Measurements from ENCODE around the gene HAGH.
"Not testable (repeated sequence)": the region's sequence is repeated elsewhere in the genome, so short reads cannot be mapped to it uniquely, and the experiment has no call there.

The HAGH gene

DNA sequence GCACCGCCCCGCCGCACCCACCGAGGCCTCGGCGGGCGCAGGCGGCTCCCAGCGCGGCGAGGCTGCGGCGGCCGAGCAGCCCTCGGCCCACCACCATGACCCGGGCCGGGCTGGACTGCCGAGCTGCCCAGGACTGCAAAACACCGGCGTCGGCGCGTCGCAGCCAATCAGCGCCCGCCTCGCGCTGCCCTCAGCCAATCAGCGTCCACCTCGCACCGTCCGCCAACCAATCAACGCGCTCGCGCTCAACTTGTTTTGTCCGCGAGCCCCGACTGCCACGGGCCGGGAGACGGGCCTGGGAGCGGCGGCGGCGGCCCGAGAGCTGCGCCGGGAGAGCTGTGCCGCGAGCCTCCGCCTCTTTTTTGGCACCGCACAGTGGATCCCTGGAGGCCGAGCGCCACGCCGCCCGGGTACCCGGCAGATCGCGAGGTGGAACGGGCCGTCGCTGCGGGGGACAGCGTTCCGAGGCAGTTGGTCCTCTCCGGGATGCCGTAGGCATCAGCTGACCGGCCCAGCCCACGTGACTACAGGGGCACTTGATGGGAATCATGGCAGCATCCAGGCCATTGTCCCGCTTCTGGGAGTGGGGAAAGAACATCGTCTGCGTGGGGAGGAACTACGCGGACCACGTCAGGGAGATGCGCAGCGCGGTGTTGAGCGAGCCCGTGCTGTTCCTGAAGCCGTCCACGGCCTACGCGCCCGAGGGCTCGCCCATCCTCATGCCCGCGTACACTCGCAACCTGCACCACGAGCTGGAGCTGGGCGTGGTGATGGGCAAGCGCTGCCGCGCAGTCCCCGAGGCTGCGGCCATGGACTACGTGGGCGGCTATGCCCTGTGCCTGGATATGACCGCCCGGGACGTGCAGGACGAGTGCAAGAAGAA is at the start of gene HAGH, which contains the start of gene FAHD1:
TSS of gene HAGH (minus strand) at position 135 of the 883 bp plus-strand sequence. CDS start at position 97, 38 bp downstream.
TSS of gene FAHD1 (plus strand) at position 516 of the 883 bp plus-strand sequence. CDS start at position 549, 33 bp downstream.
- Mint-ChIP-seq H3K36me3 (no peaks in the 10 kb centered on the region), H3K4me3 (peak within 1 kb of the TSS; percentile 91), H3K27ac (peak within 1 kb of the TSS; percentile 92), H3K9me3 (no peaks in the 10 kb centered on the region), H3K27me3 (no peaks in the 10 kb centered on the region), H3K4me1 (peaks cover 47% of the 10 kb centered on the region)

DNA sequence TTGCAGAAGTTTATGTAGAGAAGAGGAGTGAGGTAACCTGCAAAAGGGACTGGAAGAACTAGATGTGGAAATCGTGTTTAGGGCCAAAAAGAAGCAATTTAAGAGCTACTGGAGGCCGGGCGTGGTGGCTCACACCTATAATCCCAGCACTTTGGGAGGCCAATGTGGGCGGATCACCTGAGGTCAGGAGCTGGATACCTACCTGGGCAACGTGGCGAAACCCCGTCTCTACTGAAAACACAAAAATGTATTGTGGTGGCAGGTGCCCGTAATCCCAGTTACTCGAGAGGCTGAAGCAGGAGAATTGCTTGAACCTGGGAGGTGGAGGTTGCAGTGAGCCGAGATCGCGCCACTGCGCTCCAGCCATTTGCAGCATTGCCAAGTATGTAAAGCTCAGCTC is 49.4 kb upstream of the HAGH start:
- not testable (repeated sequence) for H3K9me3 Mint-ChIP-seq, H3K4me3 Mint-ChIP-seq, H3K27ac Mint-ChIP-seq, H3K4me1 Mint-ChIP-seq, H3K36me3 Mint-ChIP-seq
- peaks cover 16% of the 10 kb centered on the region for H3K27me3 Mint-ChIP-seq

DNA sequence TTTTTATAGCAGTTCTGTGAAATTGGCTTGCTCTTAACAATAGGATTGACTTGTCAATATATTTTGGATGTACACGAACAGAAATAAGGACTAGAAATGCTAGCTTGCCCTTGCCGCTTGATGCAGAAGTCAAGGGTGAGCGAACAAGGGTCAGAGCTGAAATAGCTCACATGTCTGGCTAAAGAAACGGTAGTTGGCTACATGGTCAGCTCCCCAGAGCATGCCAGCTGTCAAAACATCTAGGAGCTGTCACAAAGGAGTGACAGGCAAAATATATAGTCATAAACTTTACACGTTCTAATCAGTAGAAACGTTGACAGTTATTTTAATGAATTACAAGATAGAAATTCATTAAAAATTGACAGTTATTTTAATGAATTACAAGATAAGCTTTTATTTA is 48.2 kb upstream of the HAGH start:
- Mint-ChIP-seq H3K27ac (no peak overlapping the region), H3K9me3 (no peaks in the 10 kb centered on the region), H3K27me3 (peaks cover 16% of the 10 kb centered on the region), H3K4me3 (no peak overlapping the region), H3K36me3 (peaks cover 2% of the 10 kb centered on the region), H3K4me1 (peaks cover 5% of the 10 kb centered on the region)

DNA sequence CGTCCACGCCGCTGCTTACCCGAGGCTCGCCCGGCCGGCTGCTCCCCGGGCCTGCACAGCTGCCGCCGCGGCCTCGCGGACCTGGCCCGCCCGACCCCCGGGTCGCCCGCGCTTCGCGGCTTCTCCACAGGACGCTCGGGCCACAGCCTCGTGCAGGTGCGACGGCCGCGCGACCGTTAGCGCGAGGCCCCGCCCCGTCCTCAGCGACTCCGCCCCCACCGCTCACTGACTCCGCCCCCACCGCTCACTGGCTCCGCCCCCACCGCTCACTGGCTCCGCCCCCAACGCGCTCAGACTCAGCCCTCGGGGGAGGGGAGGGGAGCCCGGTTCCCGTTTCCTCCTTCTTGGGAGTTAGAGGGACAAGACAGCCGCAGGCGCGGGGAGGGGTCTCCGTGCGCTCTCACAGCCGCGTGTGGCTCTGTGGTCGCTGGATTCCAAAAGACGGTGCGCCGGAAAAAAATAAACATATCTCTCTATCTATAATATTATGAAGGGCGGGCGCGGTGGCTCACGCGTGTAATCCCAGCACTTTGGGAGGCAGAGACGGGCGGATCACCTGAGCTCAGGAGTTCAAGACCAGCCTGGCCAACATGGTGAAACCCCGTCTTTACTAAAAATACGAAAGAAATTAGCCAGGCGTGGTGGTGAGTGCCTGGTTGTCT is 45.5 kb upstream of the HAGH start, which contains the start of gene MEIOB:
TSS of gene MEIOB (minus strand) at position 191 of the 662 bp plus-strand sequence. CDS start 3,989 bp downstream, outside the sequence.
- Mint-ChIP-seq H3K4me1 (peaks cover 5% of the 10 kb centered on the region), H3K9me3 (no peaks in the 10 kb centered on the region), H3K27me3 (peaks cover 12% of the 10 kb centered on the region), H3K4me3 (peak within 1 kb of the TSS; percentile 69), H3K36me3 (peaks cover 2% of the 10 kb centered on the region), H3K27ac (no peak within 1 kb of the TSS)

DNA sequence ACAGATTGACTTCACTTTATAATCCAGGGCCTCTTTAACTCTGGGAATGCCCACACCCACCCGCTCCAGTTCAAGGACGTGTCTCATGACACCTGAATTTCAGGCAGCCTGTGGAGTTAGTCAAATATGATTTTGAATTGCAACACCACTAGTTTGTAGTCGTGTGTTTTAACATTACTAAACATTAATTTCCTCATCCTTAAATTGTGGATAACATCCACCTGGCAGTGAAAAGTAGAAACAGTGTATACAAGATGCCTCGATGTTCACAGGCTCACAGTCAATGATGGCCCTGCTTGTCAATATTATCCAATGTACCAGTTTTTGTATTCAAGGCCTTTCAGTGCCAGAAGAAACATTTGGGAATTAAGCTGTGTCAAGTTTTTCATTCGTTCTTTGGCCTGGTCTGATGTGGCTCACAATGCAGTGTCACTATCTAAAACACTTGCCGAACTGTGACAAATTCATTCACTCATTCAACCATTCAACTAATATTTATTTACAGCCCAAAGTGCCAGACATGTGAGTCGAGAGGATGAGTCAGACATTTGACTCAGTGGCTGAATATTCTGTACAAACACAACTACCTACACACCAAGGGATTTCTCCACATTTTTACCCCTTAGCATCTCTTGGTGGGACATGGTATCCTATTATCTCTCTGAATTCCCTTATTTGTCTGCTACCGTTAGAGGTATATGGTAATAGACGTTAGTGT is 43.9 kb upstream of the HAGH start:
- Mint-ChIP-seq H3K4me3 (no peak overlapping the region), H3K9me3 (no peaks in the 10 kb centered on the region), H3K4me1 (peaks cover 5% of the 10 kb centered on the region), H3K27ac (no peak overlapping the region), H3K36me3 (peaks cover 2% of the 10 kb centered on the region), H3K27me3 (peaks cover 10% of the 10 kb centered on the region)

DNA sequence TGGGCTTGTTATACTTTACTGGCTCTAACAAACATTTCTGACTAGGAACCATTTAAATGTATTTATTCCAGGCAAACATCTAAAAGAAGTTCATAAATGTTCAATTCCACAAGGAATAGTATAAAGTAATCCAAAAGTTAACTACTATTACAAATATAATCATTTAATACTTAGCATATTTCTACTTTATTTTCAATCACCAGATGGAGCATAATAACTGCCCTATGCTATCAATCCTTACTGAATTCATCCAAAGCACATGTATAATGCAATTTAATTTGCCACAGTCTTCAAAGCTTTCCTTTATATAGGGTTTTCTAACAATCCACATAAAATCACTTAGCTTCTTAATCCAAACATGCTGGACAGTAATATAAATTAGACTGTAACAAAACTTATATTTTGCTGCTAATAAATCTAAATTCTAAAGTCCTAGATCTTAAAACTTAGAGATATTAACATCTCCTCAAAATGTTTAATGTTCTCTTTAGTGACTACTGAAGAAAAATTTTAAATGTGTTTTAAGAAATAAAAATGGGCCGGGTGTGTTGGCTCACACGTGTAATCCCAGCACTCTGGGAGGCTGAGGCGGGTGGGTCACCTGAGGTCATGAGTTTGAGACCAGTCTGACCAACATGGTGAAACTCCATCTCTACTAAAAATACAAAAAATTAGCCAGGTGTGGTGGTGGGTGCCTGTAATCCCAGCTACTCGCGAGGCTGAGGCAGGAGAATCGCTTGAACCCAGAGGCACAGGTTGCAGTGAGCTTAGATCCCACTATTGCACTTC is 39.5 kb upstream of the HAGH start:
- no peaks in the 10 kb centered on the region for H3K27me3 Mint-ChIP-seq
- H3K36me3 Mint-ChIP-seq, result no peaks in the 10 kb centered on the region
- H3K4me3 Mint-ChIP-seq, result no peak overlapping the region
- H3K4me1 Mint-ChIP-seq, result no peaks in the 10 kb centered on the region
- no peaks in the 10 kb centered on the region for H3K9me3 Mint-ChIP-seq
- no peak overlapping the region for H3K27ac Mint-ChIP-seq

DNA sequence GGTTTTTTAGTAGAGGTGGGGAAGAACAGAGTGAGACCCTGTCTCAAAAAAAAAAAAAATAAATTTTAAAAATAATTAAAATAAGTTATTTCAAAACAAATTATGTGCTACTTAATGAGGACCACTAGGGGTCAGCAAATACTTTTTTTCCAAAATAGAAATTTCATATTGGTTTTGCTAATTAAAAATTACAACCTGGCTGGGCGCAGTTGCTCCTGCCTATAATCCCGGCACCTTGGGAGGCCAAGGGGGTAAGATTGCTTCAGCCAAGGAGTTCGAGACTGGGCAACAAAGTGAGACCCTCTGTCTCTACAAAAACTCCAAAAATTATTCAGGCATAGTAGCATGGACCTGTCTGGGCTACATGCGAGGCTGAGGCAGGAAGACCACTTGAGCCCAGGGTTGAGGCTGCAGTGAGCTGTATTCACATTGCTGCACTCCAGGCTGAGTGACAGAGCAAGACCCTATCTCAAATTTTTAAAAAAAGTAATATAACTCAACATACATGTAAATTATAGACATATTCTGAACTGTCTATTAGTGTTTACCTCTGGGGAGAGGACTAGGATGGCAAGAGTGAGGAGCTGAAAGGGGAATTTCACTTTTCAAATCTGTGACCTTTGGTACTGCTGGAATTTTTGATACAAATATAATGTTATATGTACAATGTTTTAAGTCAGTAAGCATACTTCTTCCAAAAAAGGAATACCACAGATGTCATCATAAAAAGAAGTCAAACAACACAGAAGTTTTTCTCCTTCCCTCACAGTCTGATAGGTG is 37.2 kb upstream of the HAGH start:
- Mint-ChIP-seq H3K4me3 (no peak overlapping the region), H3K36me3 (no peaks in the 10 kb centered on the region), H3K27ac (no peak overlapping the region), H3K27me3 (peaks cover 2% of the 10 kb centered on the region), H3K4me1 (no peaks in the 10 kb centered on the region), H3K9me3 (no peaks in the 10 kb centered on the region)

DNA sequence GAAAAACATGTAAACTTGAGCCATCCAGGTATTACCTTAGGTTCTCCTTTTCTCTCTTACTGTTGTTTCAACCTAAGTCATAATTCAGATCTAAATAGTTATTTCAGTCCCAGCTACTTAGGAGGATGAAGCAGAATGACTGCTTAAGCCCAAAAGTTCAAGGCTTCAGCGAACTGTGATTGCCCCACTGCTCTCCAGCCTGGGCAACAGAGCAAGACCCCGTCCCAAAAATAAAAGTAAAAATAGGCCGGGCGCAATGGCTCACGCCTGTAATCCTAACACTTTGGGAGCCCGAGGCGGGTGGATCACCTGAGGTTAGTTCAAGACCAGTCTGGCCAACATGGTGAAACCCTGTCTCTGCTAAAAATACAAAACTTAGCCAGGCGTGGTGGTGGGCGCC is 35.8 kb upstream of the HAGH start:
- H3K36me3 Mint-ChIP-seq, result no peaks in the 10 kb centered on the region
- peaks cover 2% of the 10 kb centered on the region for H3K27me3 Mint-ChIP-seq
- H3K9me3 Mint-ChIP-seq, result no peaks in the 10 kb centered on the region
- H3K4me3 Mint-ChIP-seq, result no peak overlapping the region
- H3K4me1 Mint-ChIP-seq, result peaks cover 6% of the 10 kb centered on the region
- no peak overlapping the region for H3K27ac Mint-ChIP-seq

DNA sequence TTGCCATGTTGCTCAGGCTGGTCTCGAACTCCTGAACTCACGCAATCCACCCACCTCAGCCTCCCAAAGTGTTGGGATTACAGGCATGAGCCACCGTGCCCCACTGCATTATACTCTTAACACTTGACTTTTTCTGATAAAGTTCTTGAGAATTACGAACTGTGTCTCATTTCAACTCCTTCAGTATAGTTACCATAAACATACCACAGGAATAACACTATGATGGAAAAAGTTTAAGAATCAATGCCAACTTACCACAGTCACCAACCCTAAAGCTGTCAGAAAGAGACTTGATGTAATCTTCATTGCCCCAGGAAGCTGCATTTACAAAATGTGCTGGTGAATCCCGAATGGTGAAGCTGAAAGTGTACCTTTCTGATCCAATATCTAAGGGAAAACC is 35.1 kb upstream of the HAGH start:
- H3K4me1 Mint-ChIP-seq, result peaks cover 11% of the 10 kb centered on the region
- H3K36me3 Mint-ChIP-seq, result no peaks in the 10 kb centered on the region
- no peak overlapping the region for H3K27ac Mint-ChIP-seq
- no peaks in the 10 kb centered on the region for H3K9me3 Mint-ChIP-seq
- no peak overlapping the region for H3K4me3 Mint-ChIP-seq
- H3K27me3 Mint-ChIP-seq, result peaks cover 2% of the 10 kb centered on the region

DNA sequence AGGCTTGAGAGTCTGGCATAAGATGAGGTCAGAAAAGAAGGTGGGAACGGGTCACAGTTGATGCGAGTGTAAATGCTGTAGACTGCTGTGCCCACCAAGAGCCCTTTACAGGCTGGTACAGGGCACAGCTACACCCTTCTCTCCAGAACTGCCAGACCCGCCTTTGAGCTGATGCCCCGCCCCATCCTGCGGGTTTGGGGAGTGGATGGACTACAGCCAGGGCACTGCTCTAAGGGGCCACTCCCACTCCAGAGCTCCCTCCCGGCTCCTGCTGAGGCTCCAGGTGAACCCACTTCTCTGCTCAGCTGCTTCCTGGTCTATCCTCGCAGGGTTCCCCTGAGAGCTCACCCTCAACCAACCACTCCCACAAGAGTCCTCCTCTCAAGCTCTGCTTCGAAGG is 33.0 kb upstream of the HAGH start:
- Mint-ChIP-seq H3K36me3 (no peaks in the 10 kb centered on the region), H3K9me3 (no peaks in the 10 kb centered on the region), H3K27me3 (peaks cover 2% of the 10 kb centered on the region), H3K27ac (no peak overlapping the region), H3K4me1 (peaks cover 25% of the 10 kb centered on the region), H3K4me3 (no peak overlapping the region)

DNA sequence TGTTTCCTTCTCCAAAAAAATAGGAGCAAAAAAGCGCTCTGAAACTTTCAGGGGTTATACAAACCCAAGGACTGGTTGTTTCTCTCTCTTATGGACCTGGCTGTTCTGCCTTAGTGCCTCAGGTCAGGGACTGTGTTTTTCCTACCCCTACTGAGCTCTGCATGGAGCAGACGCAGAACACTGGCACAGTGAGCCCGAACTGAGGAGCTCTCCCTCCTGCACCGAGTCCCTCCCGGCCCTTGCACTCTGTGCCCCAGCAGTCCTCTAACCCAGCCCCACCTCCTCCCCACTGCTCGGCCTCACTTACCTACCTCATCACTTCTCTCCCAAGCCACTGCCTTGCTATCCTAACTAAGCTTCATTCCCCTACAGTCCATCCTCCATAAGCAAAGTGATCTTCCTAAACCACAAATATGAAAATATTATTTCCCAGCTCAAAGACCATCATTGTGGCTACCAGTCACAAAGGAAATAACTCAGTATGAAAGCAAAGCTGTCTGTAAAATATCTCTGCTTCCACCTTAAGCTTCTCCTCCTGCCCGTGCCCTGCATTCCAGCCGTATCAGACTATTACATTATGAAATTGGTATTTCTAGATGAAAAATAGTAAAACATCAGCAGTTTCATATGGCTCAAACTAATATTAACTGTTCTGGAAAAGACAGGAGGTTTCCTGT is 31.7 kb upstream of the HAGH start:
- peaks cover 2% of the 10 kb centered on the region for H3K27me3 Mint-ChIP-seq
- H3K9me3 Mint-ChIP-seq, result no peaks in the 10 kb centered on the region
- H3K4me3 Mint-ChIP-seq, result no peak overlapping the region
- peak overlapping the region; percentile 31 for H3K27ac Mint-ChIP-seq
- no peaks in the 10 kb centered on the region for H3K36me3 Mint-ChIP-seq
- H3K4me1 Mint-ChIP-seq, result peaks cover 33% of the 10 kb centered on the region

DNA sequence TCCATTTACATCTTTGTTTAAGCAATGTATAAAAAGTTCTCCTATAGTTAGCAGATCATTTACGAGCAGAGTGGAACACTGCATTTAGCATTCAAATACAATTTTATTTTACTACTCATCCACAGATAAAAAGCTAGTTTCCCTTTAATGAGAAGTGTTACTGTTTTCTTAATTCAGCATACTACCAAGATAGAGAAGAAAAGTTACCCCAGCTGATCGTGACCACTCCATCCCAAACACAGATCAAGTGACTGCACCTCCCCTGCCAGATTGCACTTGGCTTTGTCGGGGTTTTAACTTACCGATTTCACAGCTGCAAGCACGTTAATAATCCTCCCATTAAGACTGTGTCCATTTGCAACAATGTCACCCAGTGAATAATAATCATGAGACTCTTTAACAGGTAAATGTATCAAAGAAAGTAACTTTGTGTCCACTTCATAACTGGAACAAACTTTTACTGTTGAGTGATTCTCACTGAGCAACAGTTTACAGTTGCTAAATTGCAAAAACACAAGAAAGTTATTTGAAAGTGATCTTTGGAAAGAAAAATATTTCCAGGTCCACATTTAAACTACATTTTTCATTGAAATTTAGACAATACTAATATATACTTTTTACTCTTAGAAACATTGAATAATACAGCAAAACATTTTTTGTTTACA is 30.9 kb upstream of the HAGH start:
- Mint-ChIP-seq H3K27me3 (peaks cover 2% of the 10 kb centered on the region), H3K4me3 (peak overlapping the region; percentile 7), H3K27ac (no peak overlapping the region), H3K9me3 (no peaks in the 10 kb centered on the region), H3K36me3 (no peaks in the 10 kb centered on the region), H3K4me1 (peaks cover 33% of the 10 kb centered on the region)

DNA sequence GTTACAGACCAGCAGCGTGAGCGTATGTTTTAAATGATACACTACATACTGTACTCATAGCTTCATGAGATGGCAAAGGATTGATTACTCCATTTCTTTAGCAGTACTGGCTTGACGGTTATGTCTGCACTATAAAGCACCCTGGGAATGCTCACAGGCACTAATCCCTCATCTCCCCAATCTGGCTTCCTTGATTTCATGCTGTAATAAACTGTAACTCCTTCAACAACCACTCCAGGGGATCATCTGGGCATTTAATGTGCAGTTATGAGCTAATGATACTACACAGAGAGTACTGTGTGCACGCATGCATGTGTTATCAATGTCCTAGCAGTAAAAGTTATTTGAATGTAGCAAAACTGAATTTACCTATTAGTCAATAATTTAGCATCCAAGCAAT is 25.2 kb upstream of the HAGH start:
- Mint-ChIP-seq H3K27ac (no peak overlapping the region), H3K36me3 (no peaks in the 10 kb centered on the region), H3K4me3 (no peak overlapping the region), H3K4me1 (peaks cover 21% of the 10 kb centered on the region), H3K9me3 (no peaks in the 10 kb centered on the region), H3K27me3 (no peaks in the 10 kb centered on the region)
